GM12873 (cell line): ENCODE results near the gene TTC16.

Experiments
- CTCF ChIP-seq: IDR thresholded peaks from 2 replicates; pipeline ENCODE4 v1.5.1; 2012; ENCODE audit warnings: low read depth, mild to moderate bottlenecking, moderate library complexity, low read length, control low read depth; ENCODE audit not compliant: insufficient read depth; ENCODE audit errors: missing control alignments

Gene TTC16

GRCh38 chr9:127746959-127747569 lies 31.2 kb downstream of the TTC16 start:
- no peak for TF ChIP-seq CTCF

- TF ChIP-seq CTCF = no peak
Measured at GRCh38 chr9:127749090-127749787, 33.4 kb downstream of the TTC16 start.

- TF ChIP-seq CTCF = no peak
Measured at GRCh38 chr9:127751269-127752054, 35.6 kb downstream of the TTC16 start.

GRCh38 chr9:127753148-127753547 lies 37.3 kb downstream of the TTC16 start:
- TF ChIP-seq CTCF = no peak

GRCh38 chr9:127753622-127754021 lies 37.7 kb downstream of the TTC16 start:
- no peak for TF ChIP-seq CTCF

- TF ChIP-seq CTCF = no peak
Measured at GRCh38 chr9:127754099-127755060, 38.5 kb downstream of the TTC16 start.
